DOHH2 (cell line): ENCODE results near the gene LGALSL.

Experiments
- H3F3A ChIP-seq: fragments of 200-600 bp; sonication (generic), shearing (Covaris generic); 2 replicates; pipeline ENCODE4 v1.6.0; 2016; ENCODE audit warnings: antibody characterized with exemption, mild to moderate bottlenecking; ENCODE audit not compliant: control insufficient read depth, insufficient read depth
- H3K27ac ChIP-seq: fragments of 200-600 bp; sonication (generic); 2 replicates; pipeline ENCODE4 v1.5.1; 2014; ENCODE audit warnings: low read depth, mild to moderate bottlenecking, low read length, moderate library complexity
- H3K27me3 ChIP-seq: fragments of 200-600 bp; sonication (generic); 2 replicates; pipeline ENCODE4 v1.6.1; 2014; ENCODE audit warnings: mild to moderate bottlenecking, low read length, mixed read lengths; ENCODE audit not compliant: control insufficient read depth
- H3K36me3 ChIP-seq: fragments of 200-600 bp; sonication (generic); 2 replicates; pipeline ENCODE4 v1.6.1; 2014; ENCODE audit warnings: mild to moderate bottlenecking, low read length, moderate library complexity, mixed read lengths; ENCODE audit not compliant: control insufficient read depth
- H3K4me1 ChIP-seq: fragments of 200-600 bp; sonication (generic); 2 replicates; pipeline ENCODE4 v1.6.1; 2014; ENCODE audit warnings: mild to moderate bottlenecking, low read length, mixed read lengths; ENCODE audit not compliant: control insufficient read depth
- H3K4me2 ChIP-seq: fragments of 200-600 bp; sonication (generic); 2 replicates; pipeline ENCODE4 v1.6.0; 2014; ENCODE audit warnings: mild to moderate bottlenecking, low read length, moderate library complexity
- H3K4me3 ChIP-seq: fragments of 200-600 bp; sonication (generic); 2 replicates; pipeline ENCODE4 v1.5.1; 2014; ENCODE audit warnings: mild to moderate bottlenecking, low read length, mixed read lengths
- H3K79me2 ChIP-seq: fragments of 200-600 bp; sonication (generic); 2 replicates; pipeline ENCODE4 v1.6.1; 2014; ENCODE audit warnings: mild to moderate bottlenecking, low read length, mixed read lengths; ENCODE audit not compliant: control insufficient read depth
- H3K9me2 ChIP-seq: fragments of 200-600 bp; sonication (generic); replicated peaks from 2 replicates; pipeline ENCODE4 v1.6.1; 2014; ENCODE audit warnings: mild to moderate bottlenecking, low read length, mixed read lengths; ENCODE audit not compliant: control insufficient read depth
- H3K9me3 ChIP-seq: fragments of 200-600 bp; sonication (generic); 2 replicates; pipeline ENCODE4 v1.6.1; 2014; ENCODE audit warnings: antibody characterized with exemption, low read length, mixed read lengths; ENCODE audit not compliant: control insufficient read depth, insufficient read depth
- H4K20me1 ChIP-seq: fragments of 200-600 bp; sonication (generic); 2 replicates; pipeline ENCODE4 v1.6.0; 2014; ENCODE audit warnings: low read depth, mild to moderate bottlenecking, antibody characterized with exemption, low read length, moderate library complexity; ENCODE audit not compliant: control insufficient read depth, insufficient read depth
- CTCF ChIP-seq: fragments of 200-600 bp; sonication (generic); IDR thresholded peaks from one replicate; pipeline ENCODE4 v1.5.1; 2014; ENCODE audit warnings: antibody characterized with exemption, mild to moderate bottlenecking, low read depth, low read length; ENCODE audit not compliant: poor library complexity, severe bottlenecking
- EZH2phosphoT487 ChIP-seq: fragments of 200-600 bp; sonication (generic); IDR thresholded peaks from 2 replicates; pipeline ENCODE4 v1.6.1; 2017; ENCODE audit warnings: borderline replicate concordance, mild to moderate bottlenecking, antibody characterized with exemption, low read length, moderate library complexity, mixed read lengths

LGALSL gene

DNA sequence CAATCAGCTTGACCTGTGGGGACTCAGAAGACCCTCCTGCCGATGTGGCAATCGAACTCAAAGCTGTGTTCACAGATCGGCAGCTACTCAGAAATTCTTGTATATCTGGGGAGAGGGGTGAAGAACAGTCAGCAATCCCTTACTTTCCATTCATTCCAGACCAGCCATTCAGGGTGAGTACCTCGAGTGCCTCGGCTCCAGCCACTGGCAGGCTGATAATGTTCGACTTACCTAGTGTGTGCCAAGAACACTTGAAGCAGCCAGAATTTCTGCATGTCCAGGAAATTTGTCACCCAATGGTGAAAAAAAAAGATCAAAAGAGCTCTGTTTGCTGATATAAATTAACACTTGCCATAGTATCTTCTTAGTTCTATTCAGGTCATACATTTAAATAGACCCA, 2.3 kb downstream of the LGALSL start:
- Histone ChIP-seq H3K4me1 (peaks cover 11% of the 10 kb centered on the region), H4K20me1 (no peaks in the 10 kb centered on the region), H3K36me3 (no peaks in the 10 kb centered on the region), H3F3A (0 out of 2 replicates have a peak, but pooled peaks cover 3% of the 10 kb centered on the region), H3K27ac (no peak overlapping the region), H3K79me2 (no peaks in the 10 kb centered on the region), H3K9me3 (no peaks in the 10 kb centered on the region), H3K9me2 (no peaks in the 10 kb centered on the region), H3K4me3 (no peak overlapping the region), H3K27me3 (peaks cover 3% of the 10 kb centered on the region; the same call in 1 of the 2 replicates), H3K4me2 (no peak overlapping the region)
- no peak for TF ChIP-seq CTCF
- TF ChIP-seq EZH2phosphoT487 = no peak

GRCh38 chr2:64457524-64457923, 3.6 kb downstream of the LGALSL start:
- no peaks in the 10 kb centered on the region for H3K9me2 ChIP-seq
- H3K27ac ChIP-seq = no peak overlapping the region
- H3K9me3 ChIP-seq = no peaks in the 10 kb centered on the region
- H3K36me3 ChIP-seq = no peaks in the 10 kb centered on the region
- no peaks in the 10 kb centered on the region for H4K20me1 ChIP-seq
- no peak overlapping the region for H3K4me3 ChIP-seq
- H3F3A ChIP-seq = 0 out of 2 replicates have a peak, but pooled peaks cover 3% of the 10 kb centered on the region
- peaks cover 11% of the 10 kb centered on the region for H3K4me1 ChIP-seq
- peaks cover 3% of the 10 kb centered on the region; the same call in 1 of the 2 replicates for H3K27me3 ChIP-seq
- peak; percentile 19 for TF ChIP-seq CTCF
- TF ChIP-seq EZH2phosphoT487 = no peak
- H3K79me2 ChIP-seq = no peaks in the 10 kb centered on the region
- H3K4me2 ChIP-seq = no peak overlapping the region

DNA sequence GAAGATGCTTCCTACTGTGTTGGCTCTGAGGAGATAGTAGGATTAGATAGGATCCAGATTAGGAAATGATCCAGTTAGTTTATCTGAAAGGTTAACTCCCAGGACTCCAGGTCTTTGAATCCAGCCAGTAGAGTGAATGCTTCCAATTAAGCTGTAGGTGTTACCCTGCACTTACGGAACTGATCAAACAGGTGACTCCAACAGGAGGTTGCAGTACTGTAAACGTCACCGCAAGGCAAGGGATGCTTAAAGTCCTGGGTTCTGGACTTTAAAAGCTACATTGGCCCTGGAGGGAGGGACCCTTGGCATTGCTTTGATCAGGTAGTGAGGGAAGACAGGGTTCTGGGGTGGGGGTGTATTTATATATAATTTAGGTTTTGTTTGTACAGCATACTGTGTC, 5.6 kb downstream of the LGALSL start:
- no peak overlapping the region for H3K4me3 ChIP-seq
- no peak overlapping the region for H3K4me2 ChIP-seq
- 0 out of 2 replicates have a peak, but pooled peaks cover 3% of the 10 kb centered on the region for H3F3A ChIP-seq
- no peaks in the 10 kb centered on the region for H3K9me3 ChIP-seq
- H3K9me2 ChIP-seq = no peaks in the 10 kb centered on the region
- no peaks in the 10 kb centered on the region for H3K27me3 ChIP-seq
- peaks cover 5% of the 10 kb centered on the region for H3K4me1 ChIP-seq
- H3K27ac ChIP-seq = no peak overlapping the region
- no peaks in the 10 kb centered on the region for H3K36me3 ChIP-seq
- H4K20me1 ChIP-seq = no peaks in the 10 kb centered on the region
- H3K79me2 ChIP-seq = no peaks in the 10 kb centered on the region
- TF ChIP-seq CTCF (no peak), EZH2phosphoT487 (no peak)

DNA sequence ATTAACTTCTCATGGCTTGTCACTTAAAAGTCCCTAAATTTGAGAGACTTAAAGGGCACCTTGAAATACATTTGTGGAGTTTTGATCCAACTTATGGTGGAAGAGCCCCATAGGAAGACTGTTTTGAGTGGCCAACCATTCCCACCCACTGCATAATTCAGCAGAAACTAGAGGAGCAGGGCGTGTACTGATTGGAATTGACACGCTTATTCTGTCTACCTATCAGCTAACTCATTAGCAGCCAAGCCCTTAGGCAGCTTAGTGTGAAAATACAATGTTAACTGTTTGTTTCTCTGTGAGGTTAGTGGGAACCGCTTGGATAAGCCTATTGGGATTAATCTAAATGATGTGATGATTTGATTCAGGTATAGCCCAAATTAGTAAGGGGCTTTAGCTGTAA, 6.4 kb downstream of the LGALSL start:
- TF ChIP-seq EZH2phosphoT487 (no peak), CTCF (no peak)
- no peaks in the 10 kb centered on the region for H3K79me2 ChIP-seq
- no peak overlapping the region for H3K4me2 ChIP-seq
- no peaks in the 10 kb centered on the region for H3K27me3 ChIP-seq
- no peak overlapping the region for H3K4me3 ChIP-seq
- no peaks in the 10 kb centered on the region for H3K9me3 ChIP-seq
- H3F3A ChIP-seq = 0 out of 2 replicates have a peak, but pooled peaks cover 3% of the 10 kb centered on the region
- H3K27ac ChIP-seq = no peak overlapping the region
- no peaks in the 10 kb centered on the region for H3K4me1 ChIP-seq
- H4K20me1 ChIP-seq = no peaks in the 10 kb centered on the region
- H3K36me3 ChIP-seq = no peaks in the 10 kb centered on the region
- no peaks in the 10 kb centered on the region for H3K9me2 ChIP-seq
